Esophagus muscularis mucosa (tissue), 4 donors: Measurements from ENCODE around the gene ANKRD12. TPM values are rescaled to one million over a fixed set of nuclear protein-coding genes. Genes with fewer than 3 reads are reported as not detected.
"Not testable (repeated sequence)": the region's sequence is repeated elsewhere in the genome, so short reads cannot be mapped to it uniquely, and the experiment has no call there.

Experiments used
- DNase-seq: peaks from one replicate; pipeline ENCODE4 v3.0.0-alpha.2; 2017; ENCODE audit errors: extremely low spot score
- H3K27ac ChIP-seq, 4 donors: fragments of 200-600 bp; sonication (generic); replicated peaks in 1 of 4; 1 replicate in 3 of 4; 2 replicates in 1 of 4; pipeline ENCODE4 v1.5.1; 2016 to 2019; ENCODE audit warnings: mild to moderate bottlenecking in 1 of 4
- H3K27me3 ChIP-seq, 4 donors: fragments of 200-600 bp; sonication (generic); one replicate each; pipeline versions ENCODE4 v1.5.1 to v1.6.0; 2016 to 2019
- H3K36me3 ChIP-seq, 4 donors: fragments of 200-600 bp; sonication (generic); one replicate each; pipeline ENCODE4 v1.5.1; 2016 to 2019
- H3K4me1 ChIP-seq, 4 donors: fragments of 200-600 bp; sonication (generic); one replicate each; pipeline ENCODE4 v1.5.1; 2016 to 2019
- H3K4me3 ChIP-seq, 4 donors: fragments of 200-600 bp; sonication (generic); 1 replicate in 2 of 4; 2 replicates in 2 of 4; pipeline ENCODE4 v1.5.1; 2016 to 2019; ENCODE audit warnings: mild to moderate bottlenecking in 4 of 4, moderate library complexity in 1 of 4
- H3K9me3 ChIP-seq, 4 donors: fragments of 200-600 bp; sonication (generic); 1 replicate in 3 of 4; 2 replicates in 1 of 4; pipeline ENCODE4 v1.5.1; 2016 to 2019
- EP300 ChIP-seq: sonication (generic); formaldehyde crosslinking; IDR thresholded peaks from one replicate; pipeline ENCODE4 v1.6.1; 2017; ENCODE audit warnings: antibody characterized with exemption
- POLR2A ChIP-seq: fragments of 450-650 bp; IDR thresholded peaks from one replicate; pipeline ENCODE4 v1.6.1; 2017; ENCODE audit warnings: antibody characterized with exemption, moderate library complexity, mild to moderate bottlenecking, low read depth
- POLR2AphosphoS5 ChIP-seq, 2 donors: sonication (generic); formaldehyde crosslinking; IDR thresholded peaks; one replicate each; pipeline ENCODE4 v1.6.1; 2017; ENCODE audit warnings: antibody characterized with exemption in 2 of 2
- WGBS: methylation state at CpG from one replicate; pipeline ENCODE4 v1.1.5; 2018; 5-methylcytosine and 5-hydroxymethylcytosine counted together
- intact Hi-C: fragments of 100-400 bp; cut with DNase I; formaldehyde crosslinking; loops from one replicate; pipeline ENCODE4 v1.15.1; 2023
- total RNA-seq, 4 donors: library from RNA; depleted of rRNA; stranded (reverse); fragments of >200 nt; gene quantifications; one replicate each; pipeline versions ENCODE4 v1.1.0 to v1.2.1, GENCODE V29; 2016
- TF ChIP-seq, protein P1 (sequence below), 3 experiments: fragments of 200-600 bp in 2 of 3; fragments of 450-650 bp in 1 of 3; sonication (generic) in 2 of 3; IDR thresholded peaks; one replicate each; pipeline ENCODE4 v1.5.1; 2017 to 2019; ENCODE audit warnings: antibody characterized with exemption in 3 of 3, mild to moderate bottlenecking in 2 of 3, moderate library complexity in 1 of 3

ANKRD12 gene
- total RNA-seq, 4 donors from 2014 or later: 65.2 to 108 (median 92.9) TPM

DNA sequence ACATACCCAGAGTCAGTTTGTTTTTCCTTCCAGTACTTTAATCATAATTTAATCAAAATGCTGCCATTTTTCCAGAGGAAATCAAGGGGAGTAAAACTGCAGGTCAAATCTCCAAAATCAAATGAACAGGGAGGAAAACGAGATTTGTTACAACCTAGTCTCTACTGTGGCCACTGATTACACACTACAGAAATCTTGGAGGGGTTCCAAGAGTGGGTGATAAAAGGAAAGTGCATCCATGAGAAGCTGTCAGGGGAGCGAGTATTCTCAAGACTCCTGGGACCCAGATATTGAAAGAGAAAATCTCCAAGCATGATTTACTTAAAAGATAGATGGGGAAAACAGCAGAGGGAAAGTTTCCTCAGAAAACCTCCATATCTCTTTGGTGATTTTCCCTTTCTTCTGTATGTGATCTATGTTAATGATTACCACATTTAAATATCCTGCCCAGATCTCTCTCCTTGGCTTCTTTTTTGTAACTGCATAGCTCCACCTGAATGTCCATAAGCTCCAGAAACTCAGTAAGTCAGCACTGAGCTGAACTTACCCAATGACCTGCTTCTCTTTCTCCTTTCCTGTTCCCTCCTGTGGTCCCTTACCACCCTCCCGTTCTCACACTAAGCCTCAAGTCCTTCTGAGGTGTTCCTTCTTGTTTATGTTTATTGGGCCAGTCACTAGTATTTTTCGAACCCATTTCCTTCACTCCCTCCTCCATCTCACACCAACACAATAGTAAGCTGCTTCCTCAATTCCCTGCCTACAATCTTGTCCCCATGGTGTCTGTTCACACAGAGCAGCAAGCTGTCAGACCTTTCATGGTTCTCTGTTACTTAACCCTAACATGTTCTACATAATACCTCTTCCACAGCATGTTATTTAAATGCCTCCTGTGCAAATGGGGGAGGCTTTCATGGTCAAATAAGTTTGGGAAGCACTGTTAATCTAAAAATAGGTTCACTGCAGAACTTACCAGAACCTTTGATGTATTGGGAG lies 124.1 kb downstream of the ANKRD12 start:
- Histone ChIP-seq H3K27ac (no peak overlapping the region), H3K27me3 (no peaks in the 10 kb centered on the region), H3K36me3 (peaks cover 10 to 31% (median 19%) of the 10 kb centered on the region in 4 donors), H3K4me3 (no peak overlapping the region), H3K4me1 (no peaks in the 10 kb centered on the region), H3K9me3 (no peaks in the 10 kb centered on the region)
- intact Hi-C loops: no loop called here
- no peak for DNase-seq
- no peak for TF ChIP-seq POLR2AphosphoS5 (IDR thresholded peaks at IDR 0.05)
- TF ChIP-seq, protein P1, sequence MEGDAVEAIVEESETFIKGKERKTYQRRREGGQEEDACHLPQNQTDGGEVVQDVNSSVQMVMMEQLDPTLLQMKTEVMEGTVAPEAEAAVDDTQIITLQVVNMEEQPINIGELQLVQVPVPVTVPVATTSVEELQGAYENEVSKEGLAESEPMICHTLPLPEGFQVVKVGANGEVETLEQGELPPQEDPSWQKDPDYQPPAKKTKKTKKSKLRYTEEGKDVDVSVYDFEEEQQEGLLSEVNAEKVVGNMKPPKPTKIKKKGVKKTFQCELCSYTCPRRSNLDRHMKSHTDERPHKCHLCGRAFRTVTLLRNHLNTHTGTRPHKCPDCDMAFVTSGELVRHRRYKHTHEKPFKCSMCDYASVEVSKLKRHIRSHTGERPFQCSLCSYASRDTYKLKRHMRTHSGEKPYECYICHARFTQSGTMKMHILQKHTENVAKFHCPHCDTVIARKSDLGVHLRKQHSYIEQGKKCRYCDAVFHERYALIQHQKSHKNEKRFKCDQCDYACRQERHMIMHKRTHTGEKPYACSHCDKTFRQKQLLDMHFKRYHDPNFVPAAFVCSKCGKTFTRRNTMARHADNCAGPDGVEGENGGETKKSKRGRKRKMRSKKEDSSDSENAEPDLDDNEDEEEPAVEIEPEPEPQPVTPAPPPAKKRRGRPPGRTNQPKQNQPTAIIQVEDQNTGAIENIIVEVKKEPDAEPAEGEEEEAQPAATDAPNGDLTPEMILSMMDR (IDR thresholded peaks at IDR 0.05): no peak
- TF ChIP-seq EP300: no peak
- TF ChIP-seq POLR2A: no peak
- 75% methylated on average over 4 of the region's 4 CpGs for WGBS

DNA sequence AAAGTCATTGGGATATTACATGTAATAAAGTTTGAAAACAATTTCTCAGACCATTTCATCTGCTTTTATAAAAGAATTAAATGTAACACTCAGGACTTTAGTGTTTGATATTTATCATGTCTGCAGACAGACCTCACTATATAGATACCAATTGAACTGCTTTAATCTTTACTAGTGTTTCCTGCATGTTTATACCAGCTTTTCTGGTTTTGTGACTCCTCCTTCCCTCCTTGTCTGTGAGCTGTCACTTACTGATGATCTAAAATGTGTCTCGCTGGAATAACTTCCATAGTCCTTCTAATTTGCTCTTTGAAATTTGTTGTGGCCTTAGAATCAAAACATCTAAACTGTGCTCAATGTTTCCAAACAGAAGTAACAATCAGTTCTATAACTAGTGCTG lies 126.7 kb downstream of the ANKRD12 start:
- H3K9me3 ChIP-seq: no peaks in the 10 kb centered on the region
- no peak for DNase-seq
- no peaks in the 10 kb centered on the region for H3K27me3 ChIP-seq
- H3K36me3 ChIP-seq: peaks cover 10 to 32% (median 17%) of the 10 kb centered on the region in 4 donors
- 100% methylated on average over 1 of the region's 1 CpG for WGBS
- TF ChIP-seq EP300 (no peak), POLR2A (no peak), POLR2AphosphoS5 (IDR thresholded peaks at IDR 0.05) (no peak)
- TF ChIP-seq, protein P1 (IDR thresholded peaks at IDR 0.05): no peak
- no peak overlapping the region for H3K4me3 ChIP-seq
- intact Hi-C loops: no loop called here
- no peaks in the 10 kb centered on the region for H3K4me1 ChIP-seq
- H3K27ac ChIP-seq: no peak overlapping the region

DNA sequence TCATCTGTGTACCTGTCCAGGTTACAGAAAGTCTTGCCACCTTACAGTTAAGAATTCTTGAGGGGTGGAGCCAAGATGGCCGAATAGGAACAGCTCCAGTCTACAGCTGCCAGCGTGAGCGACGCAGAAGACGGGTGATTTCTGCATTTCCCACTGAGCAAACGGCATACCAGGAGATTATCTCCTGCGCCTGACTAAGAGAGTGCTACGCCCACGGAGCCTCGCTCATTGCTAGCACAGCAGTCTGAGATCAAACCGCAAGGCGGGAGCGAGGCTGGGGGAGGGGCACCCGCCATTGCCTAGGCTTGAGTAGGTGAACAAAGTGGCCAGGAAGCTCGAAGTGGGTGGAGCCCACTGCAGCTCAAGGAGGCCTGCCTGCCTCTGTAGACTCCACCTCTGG lies 128.2 kb downstream of the ANKRD12 start:
- H3K27ac ChIP-seq, H3K27me3 ChIP-seq, H3K4me3 ChIP-seq, H3K9me3 ChIP-seq, intact Hi-C loops, DNase-seq, H3K4me1 ChIP-seq: not testable (repeated sequence)
- WGBS: 93% methylated on average over 14 of the region's 15 CpGs
- H3K36me3 ChIP-seq: peaks cover 10 to 28% (median 17%) of the 10 kb centered on the region in 4 donors

DNA sequence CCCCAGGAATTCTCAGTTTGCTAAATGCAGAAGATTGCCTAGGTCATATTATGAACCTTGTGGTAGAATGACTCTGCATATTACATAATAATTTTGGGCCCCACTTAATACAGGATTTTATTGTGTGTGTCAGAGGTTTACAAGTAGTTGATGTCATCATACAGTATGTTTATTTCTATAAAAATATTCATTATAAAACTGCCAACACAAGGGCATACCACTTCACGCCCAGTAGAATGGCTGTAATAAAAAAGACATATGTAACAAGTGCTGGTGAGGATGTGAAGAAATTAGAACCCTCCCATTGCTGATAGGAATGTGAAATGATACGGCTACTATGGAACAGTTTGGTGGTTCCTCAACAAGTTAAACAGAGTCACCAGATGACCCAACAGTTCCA lies 136.6 kb downstream of the ANKRD12 start:
- H3K27ac ChIP-seq: no peak overlapping the region
- no peaks in the 10 kb centered on the region for H3K9me3 ChIP-seq
- H3K36me3 ChIP-seq: peaks cover 4 to 67% (median 42%) of the 10 kb centered on the region in 4 donors
- no peak for DNase-seq
- H3K4me1 ChIP-seq: no peaks in the 10 kb centered on the region
- intact Hi-C loops: no loop called here
- TF ChIP-seq POLR2AphosphoS5 (IDR thresholded peaks at IDR 0.05) (no peak), EP300 (no peak), POLR2A (no peak)
- TF ChIP-seq, protein P1 (IDR thresholded peaks at IDR 0.05): no peak
- no peaks in the 10 kb centered on the region for H3K27me3 ChIP-seq
- 87% methylated on average over 2 of the region's 2 CpGs for WGBS
- H3K4me3 ChIP-seq: no peak overlapping the region

DNA sequence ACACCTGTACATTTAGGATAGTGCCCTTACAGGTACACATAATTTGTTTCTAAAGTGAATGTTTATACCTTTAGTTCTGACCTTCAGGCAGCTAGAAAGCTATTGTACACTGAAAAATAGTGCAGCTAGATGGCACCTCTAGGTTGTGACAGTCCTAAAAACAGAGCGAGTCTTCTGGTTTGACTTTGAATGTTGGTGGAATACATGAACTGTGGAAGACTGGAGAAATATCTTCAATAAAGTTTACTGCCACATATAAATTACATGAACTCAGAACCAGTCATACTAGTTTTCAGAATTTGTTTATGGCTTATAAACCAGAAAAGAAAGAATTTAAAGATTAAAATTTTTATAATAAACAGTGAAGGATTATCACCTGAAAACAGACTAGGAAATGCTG lies 139.3 kb downstream of the ANKRD12 start:
- no peaks in the 10 kb centered on the region for H3K9me3 ChIP-seq
- intact Hi-C loops: no loop called here
- H3K27ac ChIP-seq: no peak overlapping the region
- H3K4me1 ChIP-seq: no peaks in the 10 kb centered on the region
- H3K36me3 ChIP-seq: peaks cover 10 to 86% (median 62%) of the 10 kb centered on the region in 4 donors
- no peaks in the 10 kb centered on the region for H3K27me3 ChIP-seq
- 96% methylated on average over 1 of the region's 1 CpG for WGBS
- no peak for DNase-seq
- no peak for TF ChIP-seq POLR2AphosphoS5 (IDR thresholded peaks at IDR 0.05)
- TF ChIP-seq EP300: no peak
- TF ChIP-seq, protein P1 (IDR thresholded peaks at IDR 0.05): no peak
- no peak for TF ChIP-seq POLR2A
- no peak overlapping the region for H3K4me3 ChIP-seq
